Natural killer cell (primary cell): ENCODE measurements around the gene POLA1. TPM values are rescaled to one million over a fixed set of nuclear protein-coding genes. Genes with fewer than 3 reads are reported as not detected.

Experiments used
- ATAC-seq, 3 donors: fragments of 150-1000 bp in 2 of 3; fragments of 200-7000 bp in 1 of 3; cut with Tn5 transposase; 1 replicate in 1 of 3; 2 replicates in 2 of 3; pipeline ENCODE4 v1.10.0; 2021; ENCODE audit warnings: mild to moderate bottlenecking in 2 of 3, moderate library complexity in 2 of 3
- DNase-seq, 2 donors: peaks; one replicate each; pipeline versions ENCODE4 v3.0.0 to v3.0.0-alpha.2; 2013 to 2021; ENCODE audit warnings: mixed read lengths in 1 of 2
- H3K27ac ChIP-seq: one replicate; pipeline ENCODE4 v1.5.1; 2013; ENCODE audit warnings: mild to moderate bottlenecking, low read length
- H3K27me3 ChIP-seq: one replicate; pipeline ENCODE4 v1.6.1; 2013; ENCODE audit warnings: low read length; ENCODE audit not compliant: control insufficient read depth, insufficient read depth
- H3K36me3 ChIP-seq: one replicate; pipeline ENCODE4 v1.6.1; 2013; ENCODE audit warnings: low read length; ENCODE audit not compliant: control insufficient read depth, insufficient read depth
- H3K4me1 ChIP-seq: one replicate; pipeline ENCODE4 v1.6.1; 2013; ENCODE audit warnings: low read length; ENCODE audit not compliant: control insufficient read depth, insufficient read depth
- H3K4me3 ChIP-seq: one replicate; pipeline ENCODE4 v1.5.1; 2013; ENCODE audit warnings: low read length
- H3K9me3 ChIP-seq: one replicate; pipeline ENCODE4 v1.6.1; 2013; ENCODE audit warnings: low read length; ENCODE audit not compliant: control insufficient read depth, insufficient read depth
- H3K27ac Mint-ChIP-seq, 2 donors: one replicate each; pipeline ENCODE4 v1.8.0; 2022; ENCODE audit warnings: mild to moderate bottlenecking in 2 of 2, mixed read lengths in 2 of 2, moderate library complexity in 1 of 2
- H3K27me3 Mint-ChIP-seq, 2 donors: one replicate each; pipeline ENCODE4 v1.8.0; 2022; ENCODE audit warnings: low read depth in 2 of 2, mixed read lengths in 2 of 2
- H3K36me3 Mint-ChIP-seq: one replicate; pipeline ENCODE4 v1.8.0; 2022; ENCODE audit warnings: mixed read lengths
- H3K4me1 Mint-ChIP-seq, 2 donors: one replicate each; pipeline ENCODE4 v1.8.0; 2022; ENCODE audit warnings: mixed read lengths in 2 of 2
- H3K4me3 Mint-ChIP-seq: one replicate; pipeline ENCODE4 v1.8.0; 2022; ENCODE audit warnings: mild to moderate bottlenecking, moderate library complexity, mixed read lengths
- H3K9me3 Mint-ChIP-seq, 2 donors: one replicate each; pipeline ENCODE4 v1.8.0; 2022; ENCODE audit warnings: mixed read lengths in 2 of 2
- CTCF ChIP-seq: fragments of 200-600 bp; IDR thresholded peaks from one replicate; pipeline ENCODE4 v1.8.0; 2022; ENCODE audit warnings: antibody characterized with exemption
- WGBS: methylation state at CpG from one replicate; pipeline ENCODE4 v1.1.7; 2013; ENCODE audit warnings: missing lambda C conversion rate; ENCODE audit not compliant: insufficient coverage; 5-methylcytosine and 5-hydroxymethylcytosine counted together
- intact Hi-C: fragments of 100-400 bp; cut with micrococcal nuclease; formaldehyde crosslinking; loops from one replicate; pipeline ENCODE4 v1.14.2; 2022
- total RNA-seq, 4 donors: library from RNA; stranded (reverse); fragments of 120-200 nt in 1 of 4; gene quantifications; one replicate each; pipeline versions ENCODE4 v1.2.3 to v1.2.4, GENCODE V29; 2013 to 2022

POLA1 gene
- total RNA-seq, 3 donors from 2014 or later (not counting 1 experiment from before 2014, with no cell fraction given) = 11.1 to 12.6 (median 11.3) TPM

- no peak for TF ChIP-seq CTCF
- ATAC-seq (peak in 1 of 3 donors; percentile 13), DNase-seq (peak in 1 of 2 donors; percentile 17)
- H3K4me3 Mint-ChIP-seq = peak overlapping the region; percentile 31
- H3K27ac Mint-ChIP-seq = no peak overlapping the region
- peaks cover 16 to 24% of the 10 kb centered on the region in 2 donors for H3K4me1 Mint-ChIP-seq
- H3K4me1 ChIP-seq = peaks cover 34% of the 10 kb centered on the region
- H3K27me3 ChIP-seq = peaks cover 42% of the 10 kb centered on the region
- H3K36me3 Mint-ChIP-seq = no peaks in the 10 kb centered on the region
- intact Hi-C loops = loop anchor here (10.0 kb wide), 1 partner anchor 186 kb away; no protein-coding TSS in a partner anchor
- H3K27me3 Mint-ChIP-seq = peaks cover 46 to 66% of the 10 kb centered on the region in 2 donors
- no peaks in the 10 kb centered on the region for H3K9me3 ChIP-seq
- 3% methylated on average over 16 of the region's 27 CpGs for whole genome bisulfite sequencing
- H3K9me3 Mint-ChIP-seq = no peaks in the 10 kb centered on the region
- H3K4me3 ChIP-seq = no peak overlapping the region
- H3K27ac ChIP-seq = no peak overlapping the region
- H3K36me3 ChIP-seq = no peaks in the 10 kb centered on the region
These were observed 326.7 kb downstream of the POLA1 start for GRCh38 chrX:25020391-25020904.

GRCh38 chrX:25020905-25021449 lies 327.3 kb downstream of the POLA1 start:
- TF ChIP-seq CTCF = peak; percentile 57
- H3K4me3 ChIP-seq = no peak overlapping the region
- Mint-ChIP-seq H3K36me3 (no peaks in the 10 kb centered on the region), H3K27ac (no peak overlapping the region), H3K9me3 (no peaks in the 10 kb centered on the region), H3K4me3 (peak overlapping the region; percentile 31), H3K27me3 (peaks cover 45 to 70% of the 10 kb centered on the region in 2 donors), H3K4me1 (peaks cover 15 to 23% of the 10 kb centered on the region in 2 donors)
- H3K4me1 ChIP-seq = peaks cover 28% of the 10 kb centered on the region
- peaks cover 40% of the 10 kb centered on the region for H3K27me3 ChIP-seq
- under 1% methylated on average over 30 of the region's 35 CpGs for WGBS
- H3K27ac ChIP-seq = no peak overlapping the region
- DNase-seq (peak; percentile 20 to 57), ATAC-seq (peak; percentile 57 to 79 (median 73))
- H3K9me3 ChIP-seq = no peaks in the 10 kb centered on the region
- intact Hi-C loops = loop anchor here (10.0 kb wide), 1 partner anchor 186 kb away; no protein-coding TSS in a partner anchor
- no peaks in the 10 kb centered on the region for H3K36me3 ChIP-seq

GRCh38 chrX:25022499-25023325 lies 329.0 kb downstream of the POLA1 start:
- Mint-ChIP-seq H3K9me3 (no peaks in the 10 kb centered on the region), H3K4me1 (peaks cover 12 to 15% of the 10 kb centered on the region in 2 donors), H3K27me3 (peaks cover 36 to 65% of the 10 kb centered on the region in 2 donors), H3K4me3 (no peak overlapping the region), H3K27ac (no peak overlapping the region), H3K36me3 (no peaks in the 10 kb centered on the region)
- peaks cover 32% of the 10 kb centered on the region for H3K27me3 ChIP-seq
- 2% methylated on average over 53 of the region's 59 CpGs for WGBS
- H3K9me3 ChIP-seq = no peaks in the 10 kb centered on the region
- ATAC-seq = peak in 1 of 3 donors; percentile 26
- DNase-seq = peak in 1 of 2 donors; percentile 12
- H3K27ac ChIP-seq = no peak overlapping the region
- TF ChIP-seq CTCF = no peak
- peaks cover 23% of the 10 kb centered on the region for H3K4me1 ChIP-seq
- intact Hi-C loops = loop anchor here (10.0 kb wide), 1 partner anchor 188 kb away; no protein-coding TSS in a partner anchor
- H3K4me3 ChIP-seq = no peak overlapping the region
- no peaks in the 10 kb centered on the region for H3K36me3 ChIP-seq
